Spleen (tissue), 11 donors: ENCODE results near the gene ITPKB. TPM values are rescaled to one million over a fixed set of nuclear protein-coding genes. Genes with fewer than 3 reads are reported as not detected.

Experiments used
- DNase-seq: peaks from one replicate; pipeline ENCODE4 v3.0.0-alpha.2; 2020
- H3K27ac ChIP-seq, 8 donors: fragments of 200-600 bp; sonication (generic) in 7 of 8; 1 replicate in 4 of 8; 2 replicates in 4 of 8; pipeline versions ENCODE4 v1.5.0 to v1.8.0; 2016 to 2021; ENCODE audit warnings: inconsistent platforms in 4 of 8, mild to moderate bottlenecking in 4 of 8, moderate library complexity in 1 of 8
- H3K27me3 ChIP-seq, 7 donors: fragments of 200-600 bp; sonication (generic) in 6 of 7; replicated peaks in 1 of 7; 1 replicate in 4 of 7; 2 replicates in 3 of 7; pipeline versions ENCODE4 v1.5.0 to v1.8.0; 2016 to 2021; ENCODE audit warnings: inconsistent platforms in 3 of 7, mild to moderate bottlenecking in 1 of 7
- H3K36me3 ChIP-seq, 6 donors: fragments of 200-600 bp; sonication (generic) in 5 of 6; 1 replicate in 4 of 6; 2 replicates in 2 of 6; pipeline versions ENCODE4 v1.5.0 to v1.8.0; 2016 to 2021; ENCODE audit warnings: inconsistent platforms in 2 of 6
- H3K4me1 ChIP-seq, 6 donors: fragments of 200-600 bp; sonication (generic) in 5 of 6; 1 replicate in 3 of 6; 2 replicates in 3 of 6; pipeline versions ENCODE4 v1.5.0 to v1.8.0; 2016 to 2021; ENCODE audit warnings: inconsistent platforms in 3 of 6
- H3K4me3 ChIP-seq, 8 donors: fragments of 200-600 bp; sonication (generic) in 7 of 8; 1 replicate in 4 of 8; 2 replicates in 4 of 8; pipeline versions ENCODE4 v1.5.0 to v1.8.0; 2016 to 2021; ENCODE audit warnings: inconsistent platforms in 4 of 8, mild to moderate bottlenecking in 4 of 8, moderate library complexity in 2 of 8
- H3K9me3 ChIP-seq, 8 donors: fragments of 200-600 bp; sonication (generic) in 7 of 8; 1 replicate in 4 of 8; 2 replicates in 4 of 8; pipeline versions ENCODE4 v1.5.0 to v1.8.0; 2016 to 2021; ENCODE audit warnings: inconsistent platforms in 4 of 8
- CTCF ChIP-seq, 11 experiments: fragments of 200-600 bp in 7 of 11; fragments of 450-650 bp in 4 of 11; sonication (generic) in 4 of 11; IDR thresholded peaks in 8 of 11; conservative IDR thresholded peaks in 3 of 11; 1 replicate in 7 of 11; 2 replicates in 4 of 11; pipeline versions ENCODE4 v1.4.0 to v1.8.0; 2016 to 2021; ENCODE audit warnings: antibody characterized with exemption in 11 of 11, inconsistent platforms in 4 of 11, mild to moderate bottlenecking in 1 of 11
- POLR2A ChIP-seq, 3 donors: fragments of 450-650 bp; IDR thresholded peaks; one replicate each; pipeline ENCODE4 v1.5.1; 2017; ENCODE audit warnings: antibody characterized with exemption in 3 of 3, mild to moderate bottlenecking in 1 of 3
- POLR2AphosphoS5 ChIP-seq, 3 donors: sonication (generic); formaldehyde crosslinking; IDR thresholded peaks; one replicate each; pipeline ENCODE4 v1.5.1; 2017; ENCODE audit warnings: antibody characterized with exemption in 3 of 3
- WGBS, 5 donors: extraction: QIAGEN DNeasy Blood & Tissue Kit in 3 of 5; methylation state at CpG; one replicate each; pipeline versions ENCODE4 v1.1.5 to v1.1.7; 2013 to 2018; 5-methylcytosine and 5-hydroxymethylcytosine counted together
- intact Hi-C: fragments of 100-400 bp; cut with DNase I; formaldehyde crosslinking; loops from one replicate; pipeline ENCODE4 v1.15.0; 2023; ENCODE audit warnings: low total_unique reads
- polyA plus RNA-seq, 3 donors: library from polyadenylated mRNA; stranded (reverse); fragments of 200-250 nt; gene quantifications; one replicate each; pipeline ENCODE4 v1.2.1, GENCODE V29; 2013
- total RNA-seq, 7 donors: library from RNA; depleted of rRNA in 3 of 7; stranded (reverse); fragments of >200 nt in 3 of 7; fragmentation: NEBNext Ultra II Directional in 4 of 7; extraction: Animal tissue kit (Norgen Biotek cat#: 25700) in 4 of 7; gene quantifications; one replicate each; pipeline versions ENCODE4 v1.1.0 to v1.2.1, GENCODE V29; 2016 to 2021
- donor health status: healthy with polysubstance abuse.
- donor health status: DM: no; HTN: no; CAD: no; lungs with moderate emphysema.
- donor health status: DM: no; HTN: no; CAD: no.
- donor health status: Bipolar disorder and iron deficiency.
- donor health status: healthy.
- donor health status: DM: no; HTN: no; CAD: no.
- donor health status: DM: yes; HTN: yes; CAD: no.

ITPKB gene
- total and polyA plus RNA-seq, 10 donors = 8.5 to 74.6 (median 59.6) TPM

DNA sequence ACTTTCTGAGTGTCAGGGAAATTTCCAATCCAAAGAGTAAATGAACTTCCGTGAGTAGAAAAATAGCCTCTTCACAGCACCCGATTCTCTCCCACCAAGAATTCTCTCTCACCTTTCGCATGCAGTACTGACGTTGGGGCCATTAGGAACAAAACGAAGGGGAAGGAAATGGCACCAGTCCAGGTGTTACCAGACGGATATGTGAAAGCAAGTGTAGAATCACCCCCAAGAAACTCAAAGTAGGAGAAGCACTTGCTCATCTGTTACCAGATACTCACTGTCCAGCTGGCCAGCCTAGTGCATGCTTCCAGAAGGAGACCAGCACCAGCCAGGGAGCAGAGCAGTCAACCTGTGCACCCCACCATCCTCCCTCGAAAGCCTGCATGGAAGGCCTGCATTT lies 55.1 kb downstream of the ITPKB start:
- Histone ChIP-seq H3K4me3 (no peak overlapping the region), H3K9me3 (no peaks in the 10 kb centered on the region), H3K27ac (peak overlapping the region in 4 of 8 donors; percentile 13 to 96 (median 68)), H3K36me3 (peaks cover 0 to 18% (median 0%) of the 10 kb centered on the region in 6 donors), H3K4me1 (peaks cover 0 to 100% (median 90%) of the 10 kb centered on the region in 6 donors), H3K27me3 (no peaks in the 10 kb centered on the region)
- intact Hi-C loops = no loop called here
- DNase-seq = no peak
- WGBS, 5 donors = 55 to 68% (median 62%) methylated on average over 7 of the region's 7 CpGs
- TF ChIP-seq POLR2AphosphoS5 (IDR thresholded peaks at IDR 0.05) = no peak
- no peak for TF ChIP-seq CTCF (IDR thresholded peaks at IDR 0.05 in 8 of 11, conservative IDR thresholded peaks at IDR 0.05 in 3 of 11)
- no peak for TF ChIP-seq POLR2A (IDR thresholded peaks at IDR 0.05)

DNA sequence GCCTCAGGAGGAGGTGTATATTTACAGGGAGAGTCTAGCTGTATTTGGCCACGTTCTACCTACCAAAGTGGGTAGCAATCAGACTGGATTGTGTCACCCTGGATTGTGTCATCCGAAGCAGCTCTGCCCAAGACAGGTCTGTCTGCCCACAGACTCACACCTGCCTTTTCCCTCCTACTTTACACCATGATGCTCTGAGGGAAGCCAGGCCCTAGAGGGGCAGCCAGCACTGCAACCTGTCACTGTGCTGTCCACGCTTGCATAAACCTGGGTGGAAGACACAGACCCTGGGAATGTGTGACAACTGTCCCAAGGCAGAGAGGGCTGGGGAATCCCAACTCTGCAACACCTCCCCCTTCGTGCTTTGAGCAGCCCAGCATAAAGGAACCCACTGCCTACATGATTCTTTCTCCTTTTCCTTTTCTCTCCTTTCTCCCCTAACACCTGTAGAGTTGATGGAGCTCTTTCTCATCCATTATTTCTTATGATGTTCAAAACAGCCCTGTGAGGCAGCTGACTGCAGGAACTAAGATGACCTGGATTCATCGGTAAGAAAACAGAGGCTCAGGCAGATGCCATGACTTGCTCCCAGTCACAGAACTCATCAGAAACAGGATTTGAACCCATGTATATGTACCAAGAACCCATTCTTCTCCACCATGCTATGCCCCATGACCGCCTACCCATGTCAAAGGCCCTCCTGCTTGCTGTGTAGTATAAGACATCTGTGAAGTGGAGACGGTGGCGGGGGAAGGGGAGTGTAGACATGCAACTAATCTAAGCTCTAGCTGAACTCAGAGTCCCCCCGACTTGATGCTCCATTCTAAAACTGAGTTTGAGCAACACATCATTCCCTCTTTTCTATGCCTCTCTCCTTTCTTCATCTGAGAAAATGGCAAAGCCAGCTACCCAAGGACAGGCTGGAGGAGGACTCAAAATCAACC lies 55.9 kb downstream of the ITPKB start:
- Histone ChIP-seq H3K27me3 (no peaks in the 10 kb centered on the region), H3K4me1 (peaks cover 0 to 100% (median 91%) of the 10 kb centered on the region in 6 donors), H3K9me3 (no peaks in the 10 kb centered on the region), H3K27ac (peak overlapping the region in 5 of 8 donors; percentile 35 to 96 (median 91)), H3K4me3 (no peak overlapping the region), H3K36me3 (peaks cover 0 to 17% (median 0%) of the 10 kb centered on the region in 6 donors)
- intact Hi-C loops = no loop called here
- no peak for TF ChIP-seq CTCF (IDR thresholded peaks at IDR 0.05 in 8 of 11, conservative IDR thresholded peaks at IDR 0.05 in 3 of 11)
- TF ChIP-seq POLR2AphosphoS5 (IDR thresholded peaks at IDR 0.05) = no peak
- TF ChIP-seq POLR2A (IDR thresholded peaks at IDR 0.05) = no peak
- 68 to 82% (median 77%) methylated on average over 9 of the region's 9 CpGs for WGBS, 5 donors
- no peak for DNase-seq

DNA sequence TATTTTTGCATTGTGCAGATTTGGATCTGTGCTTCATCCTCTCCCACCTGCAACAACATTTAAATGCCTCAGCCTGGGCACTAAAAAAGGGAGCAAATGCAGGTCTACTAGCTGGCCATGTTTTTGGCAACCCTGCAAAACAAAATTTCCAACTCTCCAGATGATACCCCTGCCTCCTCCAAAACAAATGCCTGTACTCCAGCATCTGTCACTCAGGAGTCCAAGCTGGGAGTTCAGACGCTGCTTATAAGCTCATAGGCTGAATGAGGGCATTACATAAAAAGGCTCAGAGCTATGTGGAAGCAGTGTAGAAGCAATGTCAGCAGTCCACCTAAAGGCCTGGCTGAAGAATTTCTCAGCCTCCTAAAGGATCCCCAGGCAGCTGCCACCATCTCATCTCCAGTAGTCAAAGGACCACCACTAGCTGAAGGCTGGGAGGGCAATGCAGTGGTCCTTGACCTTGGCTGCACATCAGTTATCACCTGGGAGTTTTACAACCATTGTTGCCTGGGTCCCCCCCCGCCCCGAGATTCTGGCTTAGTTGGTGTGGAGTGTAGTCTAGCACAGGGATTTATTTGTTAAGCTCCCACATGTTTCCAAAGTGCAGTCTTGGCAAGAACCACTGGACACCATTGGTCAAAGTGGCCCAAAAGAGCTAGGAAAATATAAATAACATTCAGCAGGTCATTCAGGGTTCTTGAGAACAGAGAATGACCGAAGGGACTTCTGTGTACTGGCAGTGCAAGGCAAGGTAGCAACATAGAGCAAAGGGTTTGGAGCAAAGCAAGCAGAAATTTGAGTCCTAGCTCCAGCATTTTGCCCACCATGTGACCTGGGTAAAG lies 57.2 kb downstream of the ITPKB start:
- Histone ChIP-seq H3K4me3 (no peak overlapping the region), H3K36me3 (peaks cover 0 to 17% (median 0%) of the 10 kb centered on the region in 6 donors), H3K27ac (peak overlapping the region in 5 of 8 donors; percentile 40 to 96 (median 91)), H3K27me3 (no peaks in the 10 kb centered on the region), H3K9me3 (no peaks in the 10 kb centered on the region), H3K4me1 (peaks cover 0 to 100% (median 91%) of the 10 kb centered on the region in 6 donors)
- no peak for DNase-seq
- TF ChIP-seq POLR2A (IDR thresholded peaks at IDR 0.05) (no peak), POLR2AphosphoS5 (IDR thresholded peaks at IDR 0.05) (no peak), CTCF (IDR thresholded peaks at IDR 0.05 in 8 of 11, conservative IDR thresholded peaks at IDR 0.05 in 3 of 11) (no peak)
- intact Hi-C loops = no loop called here
- WGBS, 5 donors = 82 to 92% (median 85%) methylated on average over 4 of the region's 4 CpGs
